ENCODE measurements around the gene GPR153. TPM values are rescaled to one million over a fixed set of nuclear protein-coding genes. Genes with fewer than 3 reads are reported as not detected.

The GPR153 gene
- polyA plus RNA-seq, 3 donors, result 0.04 to 0.69 TPM; not detected in 1

- Histone ChIP-seq H3K9ac (ENCODE audit: insufficient read depth, low read length, poor library complexity, severe bottlenecking) (no peak overlapping the region), H4K20me1 (ENCODE audit: insufficient read depth, low read length) (no peaks in the 10 kb centered on the region), H2AFZ (ENCODE audit: insufficient read depth, low read depth, low read length, poor library complexity, severe bottlenecking) (no peak overlapping the region), H3K4me1 (ENCODE audit: control insufficient read depth in 1 of 2, insufficient read depth in 2 of 2, low read length in 2 of 2) (no peaks in the 10 kb centered on the region), H3K9me3 (replicated peaks in 1 of 2; ENCODE audit: control insufficient read depth in 1 of 2, insufficient read depth in 1 of 2, low read length in 2 of 2) (no peaks in the 10 kb centered on the region), H3K79me2 (ENCODE audit: insufficient read depth, low read length) (no peaks in the 10 kb centered on the region), H3K4me3 (replicated peaks in 1 of 3; ENCODE audit: low read depth in 2 of 3, low read length in 3 of 3) (no peak overlapping the region), H3K27ac (ENCODE audit: low read depth in 1 of 2, low read length in 2 of 2) (no peak overlapping the region), H3K4me2 (replicated peaks; ENCODE audit: extremely low read depth, low read length, poor library complexity, severe bottlenecking) (no peak overlapping the region), H3K36me3 (replicated peaks in 1 of 2; ENCODE audit: control insufficient read depth in 1 of 2, insufficient read depth in 2 of 2, low read length in 2 of 2) (no peaks in the 10 kb centered on the region), H3K27me3 (ENCODE audit: control insufficient read depth in 2 of 2, insufficient read depth in 2 of 2, low read length in 2 of 2) (no peaks in the 10 kb centered on the region)
- intact Hi-C loops (cut with micrococcal nuclease), result no loop called here
- peak overlapping the region in 1 of 7 donors; percentile 37 for H3K27ac Mint-ChIP-seq
- DNase-seq, result no peak
- 97% methylated on average over 29 of the region's 32 CpGs for WGBS (ENCODE audit: insufficient coverage)
- H3K9me3 Mint-ChIP-seq, result no peaks in the 10 kb centered on the region
- no peak for TF ChIP-seq CTCF (IDR thresholded peaks at IDR 0.05)
- peaks cover 0 to 1% (median 0%) of the 10 kb centered on the region in 3 donors for H3K27me3 Mint-ChIP-seq (ENCODE audit: low read depth in 3 of 3)
- no peak overlapping the region for H3K4me3 Mint-ChIP-seq
- no peaks in the 10 kb centered on the region for H3K36me3 Mint-ChIP-seq
- no peaks in the 10 kb centered on the region for H3K4me1 Mint-ChIP-seq
These were observed 39.6 kb upstream of the GPR153 start for GRCh38 chr1:6300342-6301048.

- WGBS (ENCODE audit: insufficient coverage), result 93% methylated on average over 11 of the region's 15 CpGs
- DNase-seq, result no peak
- H3K27me3 Mint-ChIP-seq (ENCODE audit: low read depth in 3 of 3), result peaks cover 0 to 1% (median 0%) of the 10 kb centered on the region in 3 donors
- no peak for TF ChIP-seq CTCF (IDR thresholded peaks at IDR 0.05)
- H3K36me3 Mint-ChIP-seq, result peaks cover 0 to 2% of the 10 kb centered on the region in 2 donors
- H3K9me3 ChIP-seq (replicated peaks in 1 of 2; ENCODE audit: control insufficient read depth in 1 of 2, insufficient read depth in 1 of 2, low read length in 2 of 2), result no peaks in the 10 kb centered on the region
- no peak overlapping the region for H3K4me3 ChIP-seq (replicated peaks in 1 of 3; ENCODE audit: low read depth in 2 of 3, low read length in 3 of 3)
- no peak overlapping the region for H3K27ac ChIP-seq (ENCODE audit: low read depth in 1 of 2, low read length in 2 of 2)
- no peaks in the 10 kb centered on the region for H4K20me1 ChIP-seq (ENCODE audit: insufficient read depth, low read length)
- H3K4me1 Mint-ChIP-seq, result no peaks in the 10 kb centered on the region
- peak overlapping the region in 1 of 7 donors; percentile 41 for H3K27ac Mint-ChIP-seq
- H3K4me3 Mint-ChIP-seq, result peak overlapping the region in 1 of 2 donors; percentile 24
- no peaks in the 10 kb centered on the region for H3K27me3 ChIP-seq (ENCODE audit: control insufficient read depth in 2 of 2, insufficient read depth in 2 of 2, low read length in 2 of 2)
- no peak overlapping the region for H3K9ac ChIP-seq (ENCODE audit: insufficient read depth, low read length, poor library complexity, severe bottlenecking)
- H3K9me3 Mint-ChIP-seq, result no peaks in the 10 kb centered on the region
- H2AFZ ChIP-seq (ENCODE audit: insufficient read depth, low read depth, low read length, poor library complexity, severe bottlenecking), result no peak overlapping the region
- no peaks in the 10 kb centered on the region for H3K4me1 ChIP-seq (ENCODE audit: control insufficient read depth in 1 of 2, insufficient read depth in 2 of 2, low read length in 2 of 2)
- no peaks in the 10 kb centered on the region for H3K36me3 ChIP-seq (replicated peaks in 1 of 2; ENCODE audit: control insufficient read depth in 1 of 2, insufficient read depth in 2 of 2, low read length in 2 of 2)
- no peaks in the 10 kb centered on the region for H3K79me2 ChIP-seq (ENCODE audit: insufficient read depth, low read length)
- intact Hi-C loops (cut with micrococcal nuclease), result no loop called here
- H3K4me2 ChIP-seq (replicated peaks; ENCODE audit: extremely low read depth, low read length, poor library complexity, severe bottlenecking), result no peak overlapping the region
These were observed 38.8 kb upstream of the GPR153 start for GRCh38 chr1:6299557-6300165.

All from CD14-positive monocyte (primary cell).